H9 (cell line): ENCODE measurements around the gene EXOC3. TPM values are rescaled to one million over a fixed set of nuclear protein-coding genes. Genes with fewer than 3 reads are reported as not detected.

Experiments used
- DNase-seq: peaks from one replicate; pipeline ENCODE4 v3.0.0-alpha.2; 2017
- H2AFZ ChIP-seq: one replicate; pipeline ENCODE4 v1.6.1; 2013; ENCODE audit warnings: mild to moderate bottlenecking, low read length, control low read depth, moderate library complexity
- H2AK5ac ChIP-seq: 2 replicates; pipeline ENCODE4 v1.6.1; 2013; ENCODE audit warnings: low read length, control low read depth, mixed read lengths; ENCODE audit not compliant: insufficient read length
- H2BK120ac ChIP-seq: one replicate; pipeline ENCODE4 v1.6.1; 2013; ENCODE audit warnings: low read depth, mild to moderate bottlenecking, low read length, control low read depth, inconsistent platforms; ENCODE audit not compliant: poor library complexity, severe bottlenecking
- H2BK12ac ChIP-seq: 2 replicates; pipeline ENCODE4 v1.6.1; 2013; ENCODE audit warnings: low read length, control low read depth, mixed read lengths, low read depth; ENCODE audit not compliant: insufficient read length
- H2BK15ac ChIP-seq: 2 replicates; pipeline ENCODE4 v1.6.1; 2013; ENCODE audit warnings: low read depth, low read length, control low read depth
- H2BK20ac ChIP-seq: one replicate; pipeline ENCODE4 v1.6.1; 2013; ENCODE audit warnings: low read depth, mild to moderate bottlenecking, low read length, control low read depth, inconsistent platforms; ENCODE audit not compliant: poor library complexity, severe bottlenecking
- H2BK5ac ChIP-seq: 2 replicates; pipeline ENCODE4 v1.6.1; 2013; ENCODE audit warnings: low read length, control low read depth, mixed read lengths; ENCODE audit not compliant: insufficient read length
- H3K14ac ChIP-seq: 2 replicates; pipeline ENCODE4 v1.6.1; 2013; ENCODE audit warnings: low read length, control low read depth; ENCODE audit not compliant: insufficient read depth
- H3K18ac ChIP-seq: 2 replicates; pipeline ENCODE4 v1.6.1; 2013; ENCODE audit warnings: low read depth, mild to moderate bottlenecking, mixed read lengths, low read length, control low read depth; ENCODE audit not compliant: insufficient read length
- H3K23ac ChIP-seq: 2 replicates; pipeline ENCODE4 v1.6.1; 2013; ENCODE audit warnings: low read length, control low read depth, mixed read lengths, low read depth; ENCODE audit not compliant: insufficient read length
- H3K23me2 ChIP-seq: 2 replicates; pipeline ENCODE4 v1.6.1; 2013; ENCODE audit warnings: low read depth, mild to moderate bottlenecking, mixed read lengths, low read length, control low read depth; ENCODE audit not compliant: insufficient read length, poor library complexity, severe bottlenecking
- H3K27ac ChIP-seq: 2 replicates; pipeline ENCODE4 v1.5.1; 2013; ENCODE audit warnings: low read length, control low read depth, mixed read lengths, low read depth; ENCODE audit not compliant: insufficient read length
- H3K27me3 ChIP-seq: 2 replicates; pipeline ENCODE4 v1.6.1; 2013; ENCODE audit warnings: low read length, control low read depth, inconsistent platforms; ENCODE audit not compliant: insufficient read depth
- H3K4ac ChIP-seq: 2 replicates; pipeline ENCODE4 v1.6.1; 2013; ENCODE audit warnings: low read depth, mild to moderate bottlenecking, control low read depth, inconsistent platforms, low read length, moderate library complexity
- H3K4me1 ChIP-seq: 2 replicates; pipeline ENCODE4 v1.6.1; 2013; ENCODE audit warnings: low read length, control low read depth, inconsistent platforms; ENCODE audit not compliant: insufficient read depth
- H3K4me2 ChIP-seq: 2 replicates; pipeline ENCODE4 v1.6.1; 2013; ENCODE audit warnings: low read length, control low read depth, mixed read lengths; ENCODE audit not compliant: insufficient read length, insufficient read depth
- H3K56ac ChIP-seq: 2 replicates; pipeline ENCODE4 v1.6.1; 2013; ENCODE audit warnings: low read depth, mild to moderate bottlenecking, mixed read lengths, low read length, control low read depth; ENCODE audit not compliant: insufficient read length
- H3K79me1 ChIP-seq: 2 replicates; pipeline ENCODE4 v1.6.1; 2013; ENCODE audit warnings: low read depth, mild to moderate bottlenecking, moderate library complexity, low read length, control low read depth, inconsistent platforms; ENCODE audit not compliant: insufficient read depth, poor library complexity, severe bottlenecking
- H3K79me2 ChIP-seq: 2 replicates; pipeline ENCODE4 v1.6.1; 2013; ENCODE audit warnings: low read length, control low read depth, inconsistent platforms; ENCODE audit not compliant: insufficient read depth
- H3K9ac ChIP-seq: 2 replicates; pipeline ENCODE4 v1.6.1; 2013; ENCODE audit warnings: low read length, control low read depth, mixed read lengths; ENCODE audit not compliant: insufficient read length; ENCODE audit errors: extremely low read depth
- H3K9me3 ChIP-seq: one replicate; pipeline ENCODE4 v1.6.1; 2013; ENCODE audit warnings: low read depth, low read length, inconsistent platforms; ENCODE audit not compliant: control insufficient read depth
- H3T11ph ChIP-seq: one replicate; pipeline ENCODE4 v1.6.1; 2013; ENCODE audit warnings: mild to moderate bottlenecking, low read length, control low read depth, inconsistent platforms
- H4K20me1 ChIP-seq: one replicate; pipeline ENCODE4 v1.6.1; 2013; ENCODE audit not compliant: control insufficient read depth, insufficient read length, insufficient read depth
- H4K5ac ChIP-seq: 2 replicates; pipeline ENCODE4 v1.6.1; 2013; ENCODE audit warnings: low read depth, mild to moderate bottlenecking, mixed read lengths, low read length, control low read depth; ENCODE audit not compliant: insufficient read length
- H4K8ac ChIP-seq: replicated peaks from 2 replicates; pipeline ENCODE4 v1.6.1; 2013; ENCODE audit warnings: low read length, control low read depth, mixed read lengths, low read depth; ENCODE audit not compliant: insufficient read length
- H4K91ac ChIP-seq: 2 replicates; pipeline ENCODE4 v1.6.1; 2013; ENCODE audit warnings: low read depth, mild to moderate bottlenecking, moderate library complexity, mixed read lengths, low read length, control low read depth; ENCODE audit not compliant: insufficient read length
- H3K27ac Mint-ChIP-seq, 3 experiments: 2 replicates in 2 of 3; 3 replicates in 1 of 3; pipeline ENCODE4 v1.8.0; 2020 to 2021; ENCODE audit warnings: mixed read lengths in 3 of 3, mild to moderate bottlenecking in 1 of 3, moderate library complexity in 1 of 3
- H3K27me3 Mint-ChIP-seq: 2 replicates; pipeline ENCODE4 v1.8.0; 2021; ENCODE audit warnings: low read depth, mild to moderate bottlenecking, moderate library complexity, mixed read lengths
- H3K36me3 Mint-ChIP-seq, 3 experiments: 2 replicates in 2 of 3; 3 replicates in 1 of 3; pipeline ENCODE4 v1.8.0; 2020 to 2021; ENCODE audit warnings: low read depth in 3 of 3, mixed read lengths in 3 of 3; ENCODE audit not compliant: insufficient read depth in 1 of 3
- H3K4me1 Mint-ChIP-seq, 2 experiments: 2 replicates each; pipeline ENCODE4 v1.8.0; 2020; ENCODE audit warnings: mixed read lengths in 2 of 2
- H3K4me3 Mint-ChIP-seq, 2 experiments: 2 replicates in 1 of 2; 3 replicates in 1 of 2; pipeline ENCODE4 v1.8.0; 2020 to 2021; ENCODE audit warnings: mild to moderate bottlenecking in 2 of 2, mixed read lengths in 2 of 2, moderate library complexity in 1 of 2
- H3K9me3 Mint-ChIP-seq, 2 experiments: 2 replicates in 1 of 2; 3 replicates in 1 of 2; pipeline ENCODE4 v1.8.0; 2020; ENCODE audit warnings: mild to moderate bottlenecking in 2 of 2, mixed read lengths in 2 of 2, moderate library complexity in 1 of 2
- CTCF ChIP-seq: fragments of 200-600 bp; sonication (generic); conservative IDR thresholded peaks from 3 replicates; pipeline ENCODE4 v1.8.0; 2021; ENCODE audit warnings: antibody characterized with exemption, mild to moderate bottlenecking
- WGBS: extraction: QIAGEN DNeasy Blood & Tissue Kit; methylation state at CpG from one replicate; pipeline ENCODE4 v1.1.7; 2013; ENCODE audit warnings: missing lambda C conversion rate, low lambda C conversion rate, mixed read lengths; ENCODE audit not compliant: insufficient read length; ENCODE audit errors: extremely low coverage; 5-methylcytosine and 5-hydroxymethylcytosine counted together
- total RNA-seq: library from RNA; stranded (reverse); gene quantifications from 2 replicates; pipeline ENCODE4 v1.2.1, GENCODE V29; 2021

The EXOC3 gene
- total RNA-seq, 1 experiment from 2014 or later: 36.7 TPM

- Histone ChIP-seq H2BK20ac (no peak overlapping the region), H3K4me2 (no peak overlapping the region), H2BK120ac (no peak overlapping the region), H3K79me2 (no peaks in the 10 kb centered on the region), H3T11ph (no peak overlapping the region), H3K79me1 (no peaks in the 10 kb centered on the region), H2BK12ac (no peak overlapping the region), H3K14ac (no peak overlapping the region), H2BK15ac (no peak overlapping the region), H3K27me3 (no peaks in the 10 kb centered on the region), H4K8ac (no peak overlapping the region), H4K5ac (no peak overlapping the region), H3K23ac (no peak overlapping the region), H3K9ac (no peak overlapping the region), H4K20me1 (no peaks in the 10 kb centered on the region), H3K4me1 (no peaks in the 10 kb centered on the region), H2AK5ac (no peak overlapping the region), H4K91ac (no peak overlapping the region), H3K18ac (no peak overlapping the region), H2AFZ (no peak overlapping the region), H3K9me3 (no peaks in the 10 kb centered on the region), H3K27ac (no peak overlapping the region), H3K56ac (no peak overlapping the region), H2BK5ac (no peak overlapping the region), H3K4ac (no peak overlapping the region), H3K23me2 (no peaks in the 10 kb centered on the region)
- peaks cover 6 to 8% of the 10 kb centered on the region in 2 experiments; a peak in 2 of 5 replicates for H3K9me3 Mint-ChIP-seq
- WGBS: no CpG with 5 or more reads among the region's 39 CpGs
- TF ChIP-seq CTCF: no peak
- peaks cover 3 to 7% of the 10 kb centered on the region in 2 experiments; a peak in 3 of 4 replicates for H3K4me1 Mint-ChIP-seq
- H3K4me3 Mint-ChIP-seq: no peak overlapping the region
- DNase-seq: no peak
- peaks cover 7% of the 10 kb centered on the region for H3K27me3 Mint-ChIP-seq
- peaks cover 0 to 4% (median 0%) of the 10 kb centered on the region in 3 experiments; a peak in 3 of 7 replicates for H3K36me3 Mint-ChIP-seq
- H3K27ac Mint-ChIP-seq: peak overlapping the region in 1 of 3 experiments; percentile 44; a peak in 1 of 7 replicates
Observed at GRCh38 chr5:427415-428087, 15.4 kb upstream of the EXOC3 start.
